K562 (cell line): ENCODE measurements around the gene CYSRT1. TPM values are rescaled to one million over a fixed set of nuclear protein-coding genes. Genes with fewer than 3 reads are reported as not detected.

Source experiments
- ATAC-seq: fragments of 200-7000 bp; cut with Tn5 transposase; 3 replicates; pipeline ENCODE4 v1.9.1; 2020; ENCODE audit warnings: moderate library complexity
- BruUV-seq: library from RNA; stranded (reverse); fragments of 400-500 nt; replicated peaks from 2 replicates; lab custom pipeline; 2021; lab: Mats Ljungman, UMichigan
- CTCF ChIA-PET: fragments of 300-600 bp; formaldehyde crosslinking; extraction: SDS; loops from one replicate; lab custom pipeline; 2021; ENCODE audit warnings: low intra/inter-chr PET ratio; lab: Yijun Ruan, JAX
- POLR2A ChIA-PET: fragments of 300-600, 350-650 bp; sonication (Branson Sonifier 250); formaldehyde crosslinking; extraction: SDS; loops from one replicate; lab custom pipeline; 2021; ENCODE audit warnings: antibody characterized with exemption, inconsistent platforms; lab: Yijun Ruan, JAX
- DNase-seq, 4 experiments: peaks; one replicate each; pipeline versions ENCODE4 v3.0.0 to v3.0.0-alpha.2; 2011 to 2018; ENCODE audit warnings: low spot score in 3 of 4, mixed read lengths in 3 of 4; ENCODE audit errors: extremely low read depth in 1 of 4
- FAIRE-seq: peaks from 2 replicates; lab custom pipeline; 2011; peaks lifted over from hg19 to GRCh38; lab: Jason Lieb, UNC
- H2AFZ ChIP-seq: 2 replicates; pipeline ENCODE4 v1.6.0; 2011; ENCODE audit warnings: low read depth, low read length, control low read depth, inconsistent platforms
- H3K27ac ChIP-seq: fragments of 200-600 bp; 3 replicates; pipeline ENCODE4 v1.8.0; 2011; ENCODE audit warnings: low read depth, mild to moderate bottlenecking, control low read depth, inconsistent platforms, low read length, moderate library complexity, mixed read lengths; ENCODE audit errors: extremely low read depth
- H3K27me3 ChIP-seq, 2 experiments: fragments of 300-600 bp in 1 of 2; 2 replicates in 1 of 2; 3 replicates in 1 of 2; pipeline versions ENCODE4 v1.6.0 to v1.8.0; 2011; ENCODE audit warnings: inconsistent platforms in 2 of 2, low read length in 2 of 2, mild to moderate bottlenecking in 1 of 2, mixed read lengths in 1 of 2, moderate library complexity in 1 of 2; ENCODE audit not compliant: control insufficient read depth in 2 of 2, insufficient read depth in 2 of 2
- H3K36me3 ChIP-seq: fragments of 300-600 bp; 3 replicates; pipeline ENCODE4 v1.8.0; 2011; ENCODE audit warnings: mild to moderate bottlenecking, low read length, inconsistent platforms; ENCODE audit not compliant: control insufficient read depth, insufficient read depth
- H3K4me1 ChIP-seq, 2 experiments: fragments of 200-600 bp in 1 of 2; replicated peaks in 1 of 2; 2 replicates in 1 of 2; 3 replicates in 1 of 2; pipeline versions ENCODE4 v1.5.1 to v1.8.0; 2011; ENCODE audit warnings: inconsistent platforms in 2 of 2, low read length in 2 of 2, mild to moderate bottlenecking in 1 of 2, mixed read lengths in 1 of 2, moderate library complexity in 1 of 2; ENCODE audit not compliant: control insufficient read depth in 2 of 2, insufficient read depth in 2 of 2
- H3K4me2 ChIP-seq: 2 replicates; pipeline ENCODE4 v1.6.1; 2011; ENCODE audit warnings: low read length, control low read depth, inconsistent platforms, mixed read lengths; ENCODE audit not compliant: insufficient read depth
- H3K4me3 ChIP-seq: fragments of 200-600 bp; sonication (generic), shearing (Covaris generic); 2 replicates; pipeline ENCODE4 v1.5.1; 2016; ENCODE audit warnings: control low read depth, inconsistent platforms
- H3K79me2 ChIP-seq: fragments of 200-600 bp; 3 replicates; pipeline ENCODE4 v1.8.0; 2011; ENCODE audit warnings: low read length, inconsistent platforms; ENCODE audit not compliant: control insufficient read depth, insufficient read depth
- H3K9ac ChIP-seq, 2 experiments: 2 replicates each; pipeline versions ENCODE4 v1.6.0 to v1.6.1; 2011; ENCODE audit warnings: low read depth in 2 of 2, low read length in 2 of 2, control low read depth in 1 of 2, inconsistent platforms in 1 of 2, mild to moderate bottlenecking in 1 of 2, mixed read lengths in 1 of 2; ENCODE audit not compliant: insufficient read depth in 1 of 2
- H3K9me1 ChIP-seq: one replicate; pipeline ENCODE4 v1.6.0; 2011; ENCODE audit warnings: inconsistent platforms, mild to moderate bottlenecking, low read length, moderate library complexity; ENCODE audit not compliant: control insufficient read depth, insufficient read depth
- H3K9me3 ChIP-seq: replicated peaks from 2 replicates; pipeline ENCODE4 v1.5.1; 2011; ENCODE audit warnings: low read depth, low read length, inconsistent platforms; ENCODE audit not compliant: control insufficient read depth, insufficient read depth
- H4K20me1 ChIP-seq: replicated peaks from 2 replicates; pipeline ENCODE4 v1.6.1; 2011; ENCODE audit warnings: low read length, inconsistent platforms, mixed read lengths; ENCODE audit not compliant: control insufficient read depth, insufficient read depth
- ARID2 ChIP-seq: fragments of 450-650 bp; IDR thresholded peaks from 2 replicates; pipeline ENCODE4 v1.6.1; 2017; ENCODE audit warnings: antibody characterized with exemption, mild to moderate bottlenecking
- FOXA1 ChIP-seq: fragments of 450-650 bp; IDR thresholded peaks from 2 replicates; pipeline ENCODE4 v1.6.1; 2016; ENCODE audit warnings: mild to moderate bottlenecking, borderline replicate concordance
- HNRNPLL ChIP-seq: fragments of 200-400 bp; formaldehyde crosslinking; IDR thresholded peaks from 2 replicates; pipeline ENCODE4 v1.6.1; 2017; ENCODE audit warnings: low read length, low read depth, mild to moderate bottlenecking; ENCODE audit not compliant: poor library complexity, severe bottlenecking
- JUND ChIP-seq, 2 experiments: IDR thresholded peaks; 2 replicates in 1 of 2; 3 replicates in 1 of 2; pipeline ENCODE4 v1.6.1; 2011; ENCODE audit warnings: borderline replicate concordance in 2 of 2, low read depth in 2 of 2, low read length in 2 of 2, improper control_type of control experiment in 1 of 2, missing biosample characterization in 1 of 2, missing genetic modification characterization in 1 of 2, missing genetic modification reagents in 1 of 2
- KDM5B ChIP-seq: fragments of 200-600 bp; sonication (generic); IDR thresholded peaks from 2 replicates; pipeline ENCODE4 v1.6.1; 2012; ENCODE audit warnings: low read depth, mild to moderate bottlenecking, moderate library complexity, low read length, control low read depth, inconsistent platforms; ENCODE audit not compliant: insufficient replicate concordance
- NR3C1 ChIP-seq: sonication (generic); formaldehyde crosslinking; IDR thresholded peaks from 2 replicates; pipeline ENCODE4 v1.8.1; 2022; ENCODE audit warnings: missing genetic modification reagents
- PTBP1 ChIP-seq: fragments of 200-400 bp; formaldehyde crosslinking; IDR thresholded peaks from 2 replicates; pipeline ENCODE4 v1.6.1; 2017; ENCODE audit warnings: low read depth, low read length
- RFX1 ChIP-seq: fragments of 450-650 bp; IDR thresholded peaks from 2 replicates; pipeline ENCODE4 v1.6.1; 2016; ENCODE audit warnings: mild to moderate bottlenecking, moderate library complexity
- ZNF124 ChIP-seq: sonication (generic); formaldehyde crosslinking; IDR thresholded peaks from 2 replicates; pipeline ENCODE4 v1.8.1; 2022; ENCODE audit warnings: missing genetic modification reagents
- ZNF184 ChIP-seq: sonication (generic); formaldehyde crosslinking; IDR thresholded peaks from 2 replicates; pipeline ENCODE4 v1.5.0; 2020; ENCODE audit warnings: missing genetic modification reagents
- ZNF253 ChIP-seq: fragments of 250-450 bp; sonication (Bioruptor Pico); conservative IDR thresholded peaks from 2 replicates; pipeline ENCODE4 v1.6.1; 2021; ENCODE audit warnings: mild to moderate bottlenecking
- ZNF583 ChIP-seq: fragments of 250-450 bp; sonication (Bioruptor Pico); IDR thresholded peaks from 2 replicates; pipeline ENCODE4 v1.4.0; 2020
- ZNF778 ChIP-seq: fragments of 450-650 bp; formaldehyde crosslinking; IDR thresholded peaks from 2 replicates; pipeline ENCODE4 v1.4.0; 2020; ENCODE audit warnings: mild to moderate bottlenecking, moderate library complexity
- WGBS: fragments of 100-300 bp; shearing (Covaris generic); methylation state at CpG from one replicate; pipeline ENCODE4 v1.1.6; 2016; ENCODE audit warnings: low coverage, mixed read lengths; ENCODE audit not compliant: insufficient coverage; ENCODE audit errors: missing lambda C conversion rate; 5-methylcytosine and 5-hydroxymethylcytosine counted together
- in situ Hi-C: fragments of 300-500 bp; cut with MboI; formaldehyde crosslinking; loops from 4 replicates; pipeline ENCODE4 v1.15.0; 2018; ENCODE audit warnings: inconsistent platforms, mixed read lengths
- intact Hi-C: fragments of 100-400 bp; cut with micrococcal nuclease; formaldehyde crosslinking; loops from 2 replicates; pipeline ENCODE4 v1.14.2; 2022
- polyA plus RNA-seq, 8 experiments: library from polyadenylated mRNA; depleted of rRNA in 4 of 8; stranded (reverse) in 5 of 8; unstranded in 3 of 8; fragments of >200 nt; fragmentation: Nextera tagmentation in 2 of 8; fragmentation: Illumina TruSeq in 1 of 8; extraction: Ambion mirVana in 2 of 8; extraction: Trizol in 1 of 8; gene quantifications; 2 replicates each; pipeline versions ENCODE4 v1.2.1 to v1.2.3, GENCODE V29; 2011 to 2014; ENCODE audit warnings: inconsistent platforms in 1 of 8, missing spikeins in 1 of 8
- total RNA-seq, 7 experiments: library from RNA; depleted of rRNA in 6 of 7; stranded (reverse); fragments of >200 nt in 6 of 7; fragmentation: Illumina TruSeq in 2 of 7; extraction: Trizol in 2 of 7; gene quantifications; 2 replicates each; pipeline versions ENCODE4 v1.2.1 to v1.2.3, GENCODE V29; 2011 to 2021; ENCODE audit warnings: low replicate concordance in 1 of 7
- TF ChIP-seq, protein P1 (sequence below): fragments of 450-650 bp; formaldehyde crosslinking; IDR thresholded peaks from 2 replicates; pipeline ENCODE4 v1.4.0; 2020; ENCODE audit warnings: mild to moderate bottlenecking, mixed read lengths
- TF ChIP-seq, protein P2 (sequence below): sonication (generic); formaldehyde crosslinking; IDR thresholded peaks from 2 replicates; pipeline ENCODE4 v1.8.1; 2023; ENCODE audit warnings: mild to moderate bottlenecking, missing genetic modification reagents
- TF ChIP-seq, protein P3 (sequence below): fragments of 450-650 bp; formaldehyde crosslinking; conservative IDR thresholded peaks from 2 replicates; pipeline ENCODE4 v1.4.0; 2022; ENCODE audit warnings: mild to moderate bottlenecking, missing genetic modification characterization

Gene CYSRT1
- total and polyA plus RNA-seq, 9 of the 15 experiments (the other 6 are each of a cell fraction or from before 2014, with no cell fraction given): 0.04 to 1.4 (median 0.42) TPM; not detected in 3

DNA sequence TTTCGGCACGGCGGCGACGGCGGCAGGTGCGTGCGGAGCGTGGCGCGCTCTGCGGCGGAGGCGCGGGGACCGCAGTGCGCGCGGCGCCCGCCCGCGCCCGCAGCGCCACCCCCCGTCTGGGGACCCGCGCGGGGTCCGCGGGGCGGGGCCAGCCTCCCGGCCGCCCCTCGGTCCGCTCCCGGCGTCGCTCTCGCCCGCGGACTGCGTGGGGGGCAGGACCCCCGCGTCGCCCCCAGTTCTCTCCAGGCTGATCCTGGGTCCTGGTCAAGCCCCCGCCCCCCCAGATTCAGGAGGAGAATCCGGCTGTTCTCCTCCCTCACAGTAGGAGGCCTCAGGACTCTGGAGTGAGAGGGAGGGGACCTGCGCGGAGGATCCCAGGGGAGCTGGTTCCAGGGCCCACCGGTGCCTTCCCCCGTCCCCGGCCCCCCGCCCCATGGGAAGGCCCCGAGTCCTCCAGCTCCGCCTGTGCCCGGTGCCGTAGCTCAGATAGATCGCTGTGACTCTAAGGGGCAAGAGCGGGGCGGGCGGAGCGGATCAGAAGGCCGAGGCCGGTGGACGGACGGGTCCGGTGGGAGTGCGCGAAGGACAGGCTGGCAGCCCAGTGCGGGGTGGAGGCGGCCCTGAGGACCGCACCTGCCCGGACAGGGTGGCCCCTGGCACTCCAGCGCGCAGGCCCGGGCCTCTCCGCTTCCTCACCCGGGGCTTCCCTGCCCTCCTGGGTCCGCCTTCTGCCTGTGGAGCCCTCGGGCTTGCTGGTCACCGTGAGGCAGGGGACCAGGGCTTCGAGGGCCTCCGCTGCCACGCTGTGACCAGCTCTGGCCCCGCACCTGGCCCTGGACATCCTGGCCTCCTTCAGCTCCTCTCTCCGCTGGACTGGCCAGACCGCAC lies 2.5 kb upstream of the CYSRT1 start, which contains the start of gene RNF208:
TSS of gene RNF208 (minus strand) at position 51 of the 888 bp plus-strand sequence. CDS start 1,028 bp downstream, outside the sequence.
- H3K9ac ChIP-seq: peak within 1 kb of the TSS; percentile 68 to 97
- FAIRE-seq: no peak
- ATAC-seq: peak; percentile 0; the same call in 1 of the 3 replicates
- TF ChIP-seq, protein P1, sequence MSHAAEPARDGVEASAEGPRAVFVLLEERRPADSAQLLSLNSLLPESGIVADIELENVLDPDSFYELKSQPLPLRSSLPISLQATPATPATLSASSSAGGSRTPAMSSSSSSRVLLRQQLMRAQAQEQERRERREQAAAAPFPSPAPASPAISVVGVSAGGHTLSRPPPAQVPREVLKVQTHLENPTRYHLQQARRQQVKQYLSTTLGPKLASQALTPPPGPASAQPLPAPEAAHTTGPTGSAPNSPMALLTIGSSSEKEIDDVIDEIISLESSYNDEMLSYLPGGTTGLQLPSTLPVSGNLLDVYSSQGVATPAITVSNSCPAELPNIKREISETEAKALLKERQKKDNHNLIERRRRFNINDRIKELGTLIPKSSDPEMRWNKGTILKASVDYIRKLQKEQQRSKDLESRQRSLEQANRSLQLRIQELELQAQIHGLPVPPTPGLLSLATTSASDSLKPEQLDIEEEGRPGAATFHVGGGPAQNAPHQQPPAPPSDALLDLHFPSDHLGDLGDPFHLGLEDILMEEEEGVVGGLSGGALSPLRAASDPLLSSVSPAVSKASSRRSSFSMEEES: no peak
- no peak for TF ChIP-seq ARID2
- TF ChIP-seq FOXA1: no peak
- no peak for TF ChIP-seq ZNF253
- TF ChIP-seq ZNF778 (CRISPR knock-in tag): no peak
- TF ChIP-seq, protein P2, sequence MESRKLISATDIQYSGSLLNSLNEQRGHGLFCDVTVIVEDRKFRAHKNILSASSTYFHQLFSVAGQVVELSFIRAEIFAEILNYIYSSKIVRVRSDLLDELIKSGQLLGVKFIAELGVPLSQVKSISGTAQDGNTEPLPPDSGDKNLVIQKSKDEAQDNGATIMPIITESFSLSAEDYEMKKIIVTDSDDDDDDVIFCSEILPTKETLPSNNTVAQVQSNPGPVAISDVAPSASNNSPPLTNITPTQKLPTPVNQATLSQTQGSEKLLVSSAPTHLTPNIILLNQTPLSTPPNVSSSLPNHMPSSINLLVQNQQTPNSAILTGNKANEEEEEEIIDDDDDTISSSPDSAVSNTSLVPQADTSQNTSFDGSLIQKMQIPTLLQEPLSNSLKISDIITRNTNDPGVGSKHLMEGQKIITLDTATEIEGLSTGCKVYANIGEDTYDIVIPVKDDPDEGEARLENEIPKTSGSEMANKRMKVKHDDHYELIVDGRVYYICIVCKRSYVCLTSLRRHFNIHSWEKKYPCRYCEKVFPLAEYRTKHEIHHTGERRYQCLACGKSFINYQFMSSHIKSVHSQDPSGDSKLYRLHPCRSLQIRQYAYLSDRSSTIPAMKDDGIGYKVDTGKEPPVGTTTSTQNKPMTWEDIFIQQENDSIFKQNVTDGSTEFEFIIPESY (CRISPR knock-in tag): peak; percentile 44; the same call in 1 of the 2 replicates
- 0 out of 2 replicates have a peak, but pooled peaks have one; percentile 25 for TF ChIP-seq ZNF583 (CRISPR knock-in tag)
- no peak for TF ChIP-seq HNRNPLL
- peak; percentile 29 for TF ChIP-seq KDM5B
- TF ChIP-seq NR3C1 (CRISPR knock-in tag): no peak
- TF ChIP-seq, protein P3, sequence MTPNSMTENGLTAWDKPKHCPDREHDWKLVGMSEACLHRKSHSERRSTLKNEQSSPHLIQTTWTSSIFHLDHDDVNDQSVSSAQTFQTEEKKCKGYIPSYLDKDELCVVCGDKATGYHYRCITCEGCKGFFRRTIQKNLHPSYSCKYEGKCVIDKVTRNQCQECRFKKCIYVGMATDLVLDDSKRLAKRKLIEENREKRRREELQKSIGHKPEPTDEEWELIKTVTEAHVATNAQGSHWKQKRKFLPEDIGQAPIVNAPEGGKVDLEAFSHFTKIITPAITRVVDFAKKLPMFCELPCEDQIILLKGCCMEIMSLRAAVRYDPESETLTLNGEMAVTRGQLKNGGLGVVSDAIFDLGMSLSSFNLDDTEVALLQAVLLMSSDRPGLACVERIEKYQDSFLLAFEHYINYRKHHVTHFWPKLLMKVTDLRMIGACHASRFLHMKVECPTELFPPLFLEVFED (CRISPR knock-in tag): no peak
- no peak for TF ChIP-seq RFX1
- no peak for TF ChIP-seq PTBP1
- no peak for TF ChIP-seq JUND (IDR thresholded peaks at IDR 0.05; ENCODE audit: borderline replicate concordance, low read depth, low read length)
- TF ChIP-seq JUND (tag; IDR thresholded peaks at IDR 0.05; ENCODE audit: borderline replicate concordance, low read depth, low read length): no peak
- TF ChIP-seq ZNF124 (CRISPR knock-in tag): no peak
- TF ChIP-seq ZNF184: no peak

More for the DNA sequence above, 2.5 kb upstream of the CYSRT1 start, which contains the start of gene RNF208:
- H3K4me2 ChIP-seq: peak within 1 kb of the TSS; percentile 74
- H3K9me3 ChIP-seq: no peaks in the 10 kb centered on the region
- peak within 1 kb of the TSS; percentile 85 for H3K4me3 ChIP-seq
- no peaks in the 10 kb centered on the region for H3K27me3 ChIP-seq
- intact Hi-C loops (no loop called here), in situ Hi-C loops (no loop called here)
- peaks cover 33 to 95% of the 10 kb centered on the region in 2 experiments for H3K4me1 ChIP-seq
- H3K36me3 ChIP-seq: peaks cover 11% of the 10 kb centered on the region; the same call in 1 of the 3 replicates
- CTCF ChIA-PET: no interaction called here
- H3K27ac ChIP-seq: peak within 1 kb of the TSS; percentile 83
- WGBS: 53% methylated on average over 10 of the region's 88 CpGs
- H3K79me2 ChIP-seq: peaks cover 16% of the 10 kb centered on the region; the same call in 2 of the 3 replicates
- DNase-seq: no peak
- H2AFZ ChIP-seq: peak within 1 kb of the TSS; percentile 70
- BruUV-seq: no TSS peak
- H4K20me1 ChIP-seq: no peaks in the 10 kb centered on the region
- POLR2A ChIA-PET: interaction anchor here (0.6 to 2.1 kb wide), 11 partner anchors 12 to 176 kb away, joined by 3 to 12 read pairs (median 5); partner anchors contain the start of genes SAPCD2, TPRN and TUBB4B
- H3K9me1 ChIP-seq: no peaks in the 10 kb centered on the region
